Cardiac septum (tissue), 1 donor: ENCODE data around the gene SLC27A4. TPM values are rescaled to one million over a fixed set of nuclear protein-coding genes. Genes with fewer than 3 reads are reported as not detected.

Experiments used
- DNase-seq: peaks from one replicate; pipeline ENCODE4 v3.0.0-alpha.2; 2020; ENCODE audit warnings: low spot score
- intact Hi-C: fragments of 100-400 bp; cut with DNase I; formaldehyde crosslinking; loops from one replicate; pipeline ENCODE4 v1.14.0; 2022
- total RNA-seq: library from RNA; stranded (reverse); fragmentation: NEBNext Ultra II Directional; extraction: Animal tissue kit (Norgen Biotek cat#: 25700); gene quantifications from one replicate; pipeline ENCODE4 v1.2.1, GENCODE V29; 2021
- donor health status: DM: no; HTN: no; CAD: no.

SLC27A4 gene
- total RNA-seq, 1 donor from 2014 or later: 17.4 TPM

GRCh38 chr9:128384801-128385495, 44.6 kb downstream of the SLC27A4 start:
- intact Hi-C loops: no loop called here

DNA sequence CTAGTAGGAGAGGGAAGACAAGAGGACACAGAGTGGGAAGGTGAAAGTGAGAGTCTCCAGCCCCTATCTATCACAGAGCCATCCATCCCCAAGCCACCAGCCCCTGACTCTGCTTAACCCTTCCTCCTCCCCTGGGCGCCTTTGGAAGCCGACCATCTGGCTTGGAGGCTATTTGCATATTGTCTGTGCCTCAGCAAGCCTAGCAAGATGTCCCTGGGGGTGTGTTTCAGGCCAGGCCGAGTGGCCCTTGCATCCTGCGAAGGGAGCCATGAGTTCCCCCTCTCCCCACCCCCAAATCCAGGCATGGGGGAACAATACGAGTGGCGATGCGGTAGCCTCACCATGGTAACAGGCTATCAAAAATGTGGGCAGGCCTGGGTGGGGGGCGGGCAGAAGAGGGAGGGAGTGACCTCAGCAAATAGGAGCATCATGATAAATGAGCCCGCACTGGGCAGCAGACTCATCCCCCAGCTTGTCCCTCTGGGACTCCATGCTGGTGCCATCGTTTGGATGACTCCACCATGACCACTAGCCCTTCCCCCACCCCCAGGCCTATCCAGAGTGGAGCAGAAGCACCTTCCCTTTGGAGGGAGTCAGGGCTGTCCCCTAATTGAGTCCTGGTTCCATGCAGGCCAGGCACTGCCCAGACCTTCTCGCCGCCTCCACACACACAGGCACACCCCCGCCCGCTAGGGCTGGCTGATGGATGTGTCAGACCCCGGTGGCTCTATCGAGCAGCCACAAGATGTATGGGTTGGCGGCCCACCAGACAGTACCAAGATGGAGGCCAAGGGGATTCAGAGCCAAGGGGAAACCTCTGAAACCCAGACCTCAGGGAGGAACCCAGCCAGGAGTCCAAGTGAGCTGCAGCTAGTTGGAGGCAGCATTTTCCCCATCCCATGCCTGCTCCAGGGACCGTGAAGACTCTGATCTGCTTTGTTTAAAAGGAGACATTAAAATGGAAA, 45.5 kb downstream of the SLC27A4 start:
- no peak for DNase-seq
- intact Hi-C loops: no loop called here

More at GRCh38 chr9:128384801-128385495, 44.6 kb downstream of the SLC27A4 start:
- DNase-seq: no peak

GRCh38 chr9:128388150-128388549, 47.8 kb downstream of the SLC27A4 start:
- intact Hi-C loops: no loop called here

GRCh38 chr9:128389395-128390149, 49.2 kb downstream of the SLC27A4 start:
- intact Hi-C loops: no loop called here
- DNase-seq: no peak

More at GRCh38 chr9:128388150-128388549, 47.8 kb downstream of the SLC27A4 start:
- no peak for DNase-seq

- intact Hi-C loops: no loop called here
- DNase-seq: no peak
Measured at GRCh38 chr9:128390150-128390812, 50.0 kb downstream of the SLC27A4 start.

DNA sequence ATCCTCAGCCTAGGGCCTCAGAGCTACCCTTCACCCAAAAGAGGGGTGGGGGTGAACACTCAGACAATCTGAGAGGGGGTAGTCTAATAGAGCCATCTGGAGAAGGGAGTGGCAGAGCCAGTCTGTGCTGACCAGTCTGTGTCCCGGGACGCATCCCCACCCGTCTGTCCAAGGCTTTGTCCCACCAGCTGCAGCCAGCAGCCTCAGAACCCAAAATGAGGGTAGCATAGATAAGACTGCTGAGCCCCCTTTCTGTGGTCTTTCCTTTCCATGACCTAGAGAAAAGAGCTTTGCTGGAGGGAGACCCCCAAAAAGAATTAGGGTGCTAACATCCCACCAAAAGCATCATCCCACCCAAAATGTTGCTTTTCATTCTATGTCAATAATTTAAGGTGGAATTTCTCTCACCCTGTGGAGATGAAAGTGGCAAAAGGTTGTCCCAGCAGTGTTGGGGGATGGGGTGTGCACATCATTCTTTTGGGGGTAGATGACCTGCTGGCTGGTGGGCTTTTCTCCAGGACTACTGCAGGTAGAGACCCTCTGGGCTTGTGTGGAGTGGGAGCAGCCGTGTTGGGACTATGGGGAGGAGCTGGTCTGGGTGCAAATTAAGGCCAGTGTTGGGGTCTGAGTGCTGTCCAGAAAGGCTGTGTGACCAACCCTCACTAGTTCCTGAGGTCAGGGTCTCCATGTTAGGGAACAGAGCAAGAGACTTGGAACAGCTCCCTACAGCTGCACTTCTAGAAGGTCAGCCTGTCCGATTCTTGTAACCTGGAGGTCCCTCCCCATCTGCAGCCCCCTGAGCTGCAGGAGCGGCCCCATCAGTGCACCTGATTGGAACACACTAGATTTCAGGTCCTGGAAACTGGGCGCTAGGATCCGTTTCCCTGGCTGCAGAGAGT, 50.7 kb downstream of the SLC27A4 start:
- intact Hi-C loops: no loop called here
- DNase-seq: no peak

DNA sequence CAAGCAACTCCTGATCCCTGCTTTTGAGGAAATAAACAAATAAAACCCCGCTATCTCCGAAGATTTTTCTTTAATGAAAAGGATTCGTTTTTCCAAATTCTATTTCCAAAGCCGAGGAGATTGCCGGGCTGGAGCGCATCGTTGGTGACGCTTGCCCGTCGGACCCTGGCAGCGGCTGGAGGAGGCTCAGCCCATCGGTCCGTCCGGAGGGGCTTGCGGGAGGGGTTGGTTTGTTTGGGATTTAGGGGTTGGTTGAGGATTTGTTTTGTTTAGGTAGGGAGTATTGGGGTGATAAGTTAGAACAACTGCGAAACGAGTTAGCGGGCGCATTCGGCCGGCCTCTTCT, 51.6 kb downstream of the SLC27A4 start:
- DNase-seq: no peak
- intact Hi-C loops: no loop called here

DNA sequence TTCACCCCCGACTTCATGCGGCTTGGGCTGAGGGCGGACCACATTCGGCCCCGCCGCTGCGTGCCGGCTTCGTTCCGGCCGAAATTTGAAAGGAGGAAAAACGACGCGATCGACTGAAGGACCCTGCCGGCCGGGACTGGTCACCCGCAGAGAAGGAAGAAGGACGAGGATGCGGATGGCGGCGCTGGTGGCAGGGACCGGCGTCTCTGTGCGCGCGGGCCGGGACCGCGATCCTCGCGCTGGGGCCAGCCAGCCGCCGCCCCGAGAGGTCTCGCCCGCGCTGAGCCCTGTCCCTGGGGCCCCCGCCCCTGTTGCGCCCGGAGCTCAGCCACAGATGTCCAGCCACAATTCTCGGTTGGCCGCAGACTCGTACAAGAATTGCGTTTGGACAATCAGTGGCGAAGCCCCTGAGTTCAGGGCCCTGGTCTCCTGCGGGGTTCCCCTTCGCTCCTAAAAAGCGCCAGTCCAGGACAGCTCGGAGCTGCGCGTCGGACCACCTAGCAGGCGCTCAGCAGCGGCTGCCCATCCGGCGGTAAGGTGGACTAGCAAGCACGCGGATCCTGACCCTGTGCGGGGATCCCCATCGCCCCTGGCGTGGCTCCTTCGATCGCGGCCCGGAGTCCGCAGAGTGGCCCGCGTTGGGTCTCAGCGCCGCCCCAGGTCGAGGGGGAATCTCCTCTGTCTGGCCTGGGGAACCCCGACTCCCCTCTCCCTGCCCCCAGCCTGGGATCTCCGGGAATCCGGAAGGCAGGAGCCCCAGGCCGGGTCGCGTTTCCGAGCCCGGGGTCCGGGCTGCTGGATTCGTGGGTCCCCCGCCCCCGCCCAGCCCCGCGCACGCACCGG, 52.2 kb downstream of the SLC27A4 start:
- DNase-seq: no peak

DNA sequence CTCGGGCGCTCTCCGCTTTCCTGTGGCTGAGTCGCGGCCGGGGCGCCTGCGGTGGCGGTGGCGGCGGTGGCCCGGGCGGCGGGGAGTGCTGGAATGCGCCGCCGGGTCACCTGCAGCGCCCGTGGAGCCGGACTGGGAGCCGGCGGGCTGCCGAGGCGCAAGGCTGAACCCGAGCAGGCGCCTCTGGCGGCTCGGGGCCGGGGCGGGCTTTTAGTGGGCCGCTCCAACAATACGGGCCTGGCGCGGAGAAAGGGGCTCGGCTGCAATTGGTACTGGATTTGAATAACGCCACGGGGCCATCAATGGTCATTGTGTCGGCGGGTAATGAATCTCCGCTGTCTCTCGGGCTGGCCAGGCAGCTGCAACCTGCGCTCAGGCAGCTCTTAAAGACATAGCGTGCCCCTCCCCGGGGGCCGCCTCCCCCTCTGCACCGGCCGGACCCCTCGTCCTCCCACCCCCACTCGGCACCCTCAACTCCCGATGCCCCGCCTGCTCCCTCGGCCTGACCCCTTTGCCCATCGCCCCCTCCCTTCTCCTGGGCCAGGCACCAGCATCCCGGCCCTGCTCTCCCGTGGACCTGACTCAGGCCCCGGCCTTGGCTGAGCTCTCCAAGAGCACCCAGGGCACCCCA, 52.9 kb downstream of the SLC27A4 start:
- intact Hi-C loops: no loop called here
- no peak for DNase-seq

More for the DNA sequence above, 52.2 kb downstream of the SLC27A4 start:
- intact Hi-C loops: no loop called here

GRCh38 chr9:128393970-128394369, 53.6 kb downstream of the SLC27A4 start:
- no peak for DNase-seq
- intact Hi-C loops: no loop called here

DNA sequence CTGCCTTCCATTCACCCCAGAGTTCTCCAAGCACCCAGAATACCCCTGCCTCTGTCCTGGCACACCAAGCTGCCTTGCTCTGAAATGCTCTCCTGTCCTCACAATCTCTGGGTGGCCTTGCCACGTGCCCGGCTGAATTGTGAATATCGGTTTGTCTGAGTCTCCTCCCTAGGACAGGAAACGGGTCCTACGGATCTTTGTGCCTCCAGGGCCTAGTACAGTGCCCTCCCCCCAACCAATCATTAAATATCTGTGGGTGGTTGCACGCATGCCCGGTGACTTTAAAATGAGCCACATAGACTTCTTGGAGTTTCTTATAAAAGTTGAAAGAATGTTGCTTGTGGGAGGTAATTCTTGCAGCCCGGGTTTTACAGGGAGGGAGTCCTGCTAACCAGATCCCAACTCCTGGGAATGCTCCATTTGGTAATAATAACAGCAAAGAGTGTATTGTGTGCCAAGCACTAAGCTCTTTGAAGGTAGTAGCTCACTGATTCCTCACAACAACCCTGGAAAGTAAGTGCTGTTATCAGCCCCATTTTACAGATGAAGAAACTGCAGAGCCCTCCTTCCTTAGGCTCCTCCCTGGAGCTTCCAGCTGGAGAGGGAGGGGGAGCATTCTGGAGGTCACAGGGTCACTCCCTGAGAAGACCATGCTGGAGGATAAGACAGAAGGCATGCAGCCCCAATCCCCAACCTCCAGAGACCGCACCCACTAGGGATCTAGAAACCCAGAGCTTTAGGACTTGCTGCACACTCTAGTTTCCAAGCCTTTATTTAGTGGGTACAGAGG, 54.2 kb downstream of the SLC27A4 start:
- intact Hi-C loops: no loop called here

DNA sequence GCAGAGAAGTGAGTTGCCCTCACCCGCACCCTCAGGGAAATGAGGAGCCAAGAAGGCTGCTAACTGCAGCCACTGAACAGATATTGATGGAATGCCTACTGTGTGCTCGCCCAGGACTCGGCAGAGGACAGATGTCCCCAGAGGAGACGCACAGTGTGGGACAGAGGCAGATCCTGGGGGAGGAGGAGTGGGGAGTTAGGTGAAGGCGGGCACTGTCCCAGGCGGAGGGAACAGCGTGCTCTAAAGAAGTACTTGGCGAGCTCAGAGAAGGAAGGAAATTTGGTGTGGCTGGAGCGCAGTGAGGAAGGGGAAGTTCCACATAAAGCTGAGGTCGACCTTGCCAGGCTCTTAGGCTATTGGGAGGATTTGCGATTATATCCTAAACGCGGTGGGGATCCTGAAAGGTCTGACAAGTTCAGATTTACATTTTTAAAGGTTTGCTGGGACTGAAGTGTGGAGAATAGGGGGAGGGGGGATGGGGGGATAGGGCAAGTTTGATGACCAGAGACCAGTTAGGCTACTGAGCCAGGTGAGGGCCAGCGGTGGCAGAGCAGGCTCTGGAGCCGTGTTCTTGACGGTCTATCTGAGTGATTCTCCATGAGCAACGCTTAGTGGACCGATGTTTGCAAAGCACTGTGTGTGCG, 56.8 kb downstream of the SLC27A4 start:
- intact Hi-C loops: no loop called here
- DNase-seq: no peak

More for the DNA sequence above, 54.2 kb downstream of the SLC27A4 start:
- DNase-seq: no peak

DNA sequence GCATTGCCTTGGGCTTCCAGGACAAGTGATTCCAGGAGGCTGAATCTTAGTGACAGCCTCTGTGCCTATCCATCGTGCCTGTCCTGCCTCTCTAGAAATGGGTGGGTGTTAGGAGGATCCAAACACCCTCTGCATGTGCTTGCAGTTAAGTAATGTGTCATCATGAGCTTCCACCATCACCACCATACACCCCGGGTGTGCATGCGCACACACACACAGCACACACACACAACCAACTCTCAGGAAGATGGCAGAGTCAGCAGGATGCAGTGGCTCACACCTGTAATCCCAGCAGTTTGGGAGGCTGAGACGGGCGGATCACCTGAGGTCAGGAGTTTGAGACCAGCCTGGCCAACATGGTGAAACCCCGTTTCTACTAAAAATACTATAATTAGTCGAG, 57.5 kb downstream of the SLC27A4 start:
- no peak for DNase-seq

GRCh38 chr9:128399861-128400260, 59.5 kb downstream of the SLC27A4 start:
- intact Hi-C loops: no loop called here
- no peak for DNase-seq

More for the DNA sequence above, 57.5 kb downstream of the SLC27A4 start:
- intact Hi-C loops: no loop called here

- DNase-seq: no peak
- intact Hi-C loops: no loop called here
Measured at GRCh38 chr9:128404560-128404959, 64.2 kb downstream of the SLC27A4 start.
